ENCODE results near the gene IL11.

Gene IL11

DNA sequence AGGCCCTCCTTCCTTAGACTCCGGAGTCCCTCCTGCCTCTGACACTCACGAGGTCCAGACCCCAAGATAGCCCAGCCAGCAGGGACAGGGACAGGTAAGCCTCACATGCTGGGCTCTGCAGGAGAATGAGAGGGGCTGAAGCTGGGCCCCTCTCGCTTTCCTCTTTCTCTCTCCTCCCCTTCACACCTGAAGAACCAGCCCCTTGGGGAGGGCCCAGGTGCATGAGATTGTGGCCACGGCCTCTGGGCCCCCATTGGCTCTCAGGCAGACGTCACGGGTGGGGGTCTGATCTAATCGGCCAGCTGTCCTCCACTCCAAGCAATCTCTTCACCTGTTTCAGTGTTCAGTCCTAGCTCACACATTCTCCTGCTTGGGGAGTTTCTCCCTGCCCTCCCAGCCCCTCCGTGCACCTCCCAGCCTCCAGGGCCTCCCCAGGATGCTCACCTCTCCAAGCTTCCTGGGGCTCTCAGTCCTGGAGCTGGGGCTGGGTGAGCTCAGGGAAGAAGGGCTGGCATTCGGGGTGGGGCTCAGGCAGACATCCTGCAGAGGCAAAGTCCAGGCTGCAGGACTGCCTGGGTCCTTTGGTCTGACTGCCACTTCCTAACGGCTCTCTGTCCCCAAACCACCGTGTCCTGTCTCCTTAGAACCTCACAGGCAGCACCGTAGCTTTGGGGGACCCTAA, 47.9 kb downstream of the IL11 start:
- DNase-seq: no peak
- Histone ChIP-seq H3K4me2 (ENCODE audit: low read length) (no peak overlapping the region), H2BK15ac (replicated peaks; ENCODE audit: low read depth) (no peak overlapping the region), H3K79me2 (ENCODE audit: control insufficient read depth, insufficient read depth, low read length) (no peaks in the 10 kb centered on the region), H2BK120ac (ENCODE audit: low read depth, low read length) (no peak overlapping the region), H3K9ac (ENCODE audit: low read length) (no peak overlapping the region), H3K27me3 (ENCODE audit: insufficient read depth, low read length, poor library complexity) (no peaks in the 10 kb centered on the region), H3K27ac (ENCODE audit: low read depth, low read length) (no peak overlapping the region), H3K4me3 (ENCODE audit: low read length) (no peak overlapping the region), H4K5ac (ENCODE audit: low read length) (no peak overlapping the region), H2BK5ac (ENCODE audit: low read length) (no peak overlapping the region), H3K18ac (ENCODE audit: low read length) (no peak overlapping the region), H3K4me1 (ENCODE audit: control insufficient read depth, low read depth, low read length) (no peaks in the 10 kb centered on the region), H3K4ac (ENCODE audit: low read depth, low read length) (no peak overlapping the region), H2AK5ac (ENCODE audit: low read length) (no peak overlapping the region), H4K8ac (ENCODE audit: low read depth, low read length) (no peak overlapping the region), H3K56ac (ENCODE audit: low read length) (no peak overlapping the region), H3K23ac (ENCODE audit: low read length) (no peak overlapping the region), H3K79me1 (ENCODE audit: low read length) (no peaks in the 10 kb centered on the region), H3K36me3 (ENCODE audit: control insufficient read depth, insufficient read depth, low read length) (no peaks in the 10 kb centered on the region)
- no CpG with 5 or more reads among the region's 12 CpGs for whole genome bisulfite sequencing (ENCODE audit: extremely low coverage, insufficient coverage, low lambda C conversion rate)

DNA sequence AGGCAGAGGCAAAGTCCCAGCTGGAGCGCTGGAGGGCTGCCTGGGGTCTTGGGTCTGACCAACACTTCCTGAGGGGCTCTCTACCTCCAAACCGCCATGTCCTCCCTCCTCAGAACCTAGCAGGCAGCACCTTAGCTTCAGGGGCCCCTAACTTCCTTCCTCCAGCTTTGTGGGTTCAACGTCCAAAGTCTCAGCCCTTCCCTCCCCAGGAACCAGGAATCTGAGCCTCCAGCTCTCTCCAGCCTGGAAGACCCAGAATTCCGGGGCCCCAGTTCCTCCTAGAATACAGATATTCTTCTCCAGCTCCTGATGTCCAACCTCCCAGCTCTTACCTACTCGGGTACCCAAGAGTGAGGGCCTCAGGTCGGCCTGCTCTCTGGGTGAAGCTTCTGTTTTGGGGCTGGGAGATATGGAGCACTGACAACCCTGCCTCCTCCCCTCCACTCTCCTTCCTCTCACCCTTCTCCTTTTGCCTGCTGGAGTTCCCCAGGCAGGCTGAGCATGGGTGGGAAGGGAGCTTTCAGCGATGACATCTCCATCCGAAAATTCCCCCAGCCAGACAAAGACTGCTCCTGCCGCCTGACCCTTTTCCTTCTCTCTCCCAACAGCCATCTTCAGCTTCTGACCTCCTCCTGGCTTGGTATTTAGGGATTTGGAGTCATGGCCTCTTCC, 48.7 kb downstream of the IL11 start:
- Histone ChIP-seq H2BK15ac (replicated peaks; ENCODE audit: low read depth) (no peak overlapping the region), H3K4ac (ENCODE audit: low read depth, low read length) (no peak overlapping the region), H3K36me3 (ENCODE audit: control insufficient read depth, insufficient read depth, low read length) (no peaks in the 10 kb centered on the region), H3K27ac (ENCODE audit: low read depth, low read length) (no peak overlapping the region), H3K9ac (ENCODE audit: low read length) (no peak overlapping the region), H4K5ac (ENCODE audit: low read length) (no peak overlapping the region), H4K8ac (ENCODE audit: low read depth, low read length) (no peak overlapping the region), H3K27me3 (ENCODE audit: insufficient read depth, low read length, poor library complexity) (no peaks in the 10 kb centered on the region), H3K4me2 (ENCODE audit: low read length) (no peak overlapping the region), H3K56ac (ENCODE audit: low read length) (no peak overlapping the region), H3K23ac (ENCODE audit: low read length) (no peak overlapping the region), H3K79me2 (ENCODE audit: control insufficient read depth, insufficient read depth, low read length) (no peaks in the 10 kb centered on the region), H2AK5ac (ENCODE audit: low read length) (no peak overlapping the region), H2BK5ac (ENCODE audit: low read length) (no peak overlapping the region), H2BK120ac (ENCODE audit: low read depth, low read length) (no peak overlapping the region), H3K79me1 (ENCODE audit: low read length) (no peaks in the 10 kb centered on the region), H3K18ac (ENCODE audit: low read length) (no peak overlapping the region), H3K4me3 (ENCODE audit: low read length) (no peak overlapping the region), H3K4me1 (ENCODE audit: control insufficient read depth, low read depth, low read length) (no peaks in the 10 kb centered on the region)
- WGBS (ENCODE audit: extremely low coverage, insufficient coverage, low lambda C conversion rate): no CpG with 5 or more reads among the region's 9 CpGs
- DNase-seq: no peak

DNA sequence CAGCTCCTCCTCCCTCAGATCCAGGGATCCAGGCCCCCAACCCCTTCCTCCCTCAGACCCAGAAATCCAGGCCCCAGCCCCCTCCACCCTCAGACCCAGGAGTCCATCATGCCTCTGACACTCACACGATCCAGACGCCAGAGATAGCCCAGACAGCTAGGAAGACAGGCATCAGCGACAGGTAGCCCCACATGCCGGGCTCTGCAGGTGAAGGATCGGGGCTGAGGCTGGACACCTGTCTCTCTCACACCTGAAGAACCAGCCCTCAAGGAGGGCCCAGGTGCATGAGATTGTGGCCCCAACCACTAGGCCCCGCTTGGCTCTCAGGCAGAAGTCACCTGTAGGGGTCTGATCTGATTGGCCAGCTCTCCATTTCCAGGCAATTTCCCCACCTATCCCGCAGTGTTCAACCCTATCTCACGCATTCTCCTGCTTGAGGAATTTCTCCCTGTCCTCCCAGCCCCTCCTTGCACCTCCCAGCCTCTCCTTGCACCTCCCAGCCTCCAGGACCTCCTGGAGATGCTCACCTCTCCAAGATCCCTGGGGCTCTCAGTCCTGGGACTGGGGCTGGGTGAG, 49.3 kb downstream of the IL11 start:
- no peak overlapping the region for H3K56ac ChIP-seq (ENCODE audit: low read length)
- H3K4ac ChIP-seq (ENCODE audit: low read depth, low read length): no peak overlapping the region
- H3K27me3 ChIP-seq (ENCODE audit: insufficient read depth, low read length, poor library complexity): no peaks in the 10 kb centered on the region
- H3K4me3 ChIP-seq (ENCODE audit: low read length): no peak overlapping the region
- no peak overlapping the region for H2BK15ac ChIP-seq (replicated peaks; ENCODE audit: low read depth)
- WGBS (ENCODE audit: extremely low coverage, insufficient coverage, low lambda C conversion rate): no CpG with 5 or more reads among the region's 8 CpGs
- H3K23ac ChIP-seq (ENCODE audit: low read length): no peak overlapping the region
- no peaks in the 10 kb centered on the region for H3K79me1 ChIP-seq (ENCODE audit: low read length)
- H3K4me2 ChIP-seq (ENCODE audit: low read length): no peak overlapping the region
- no peak overlapping the region for H4K8ac ChIP-seq (ENCODE audit: low read depth, low read length)
- H4K5ac ChIP-seq (ENCODE audit: low read length): no peak overlapping the region
- H3K9ac ChIP-seq (ENCODE audit: low read length): no peak overlapping the region
- H2AK5ac ChIP-seq (ENCODE audit: low read length): no peak overlapping the region
- no peak for DNase-seq
- no peak overlapping the region for H2BK5ac ChIP-seq (ENCODE audit: low read length)
- no peak overlapping the region for H2BK120ac ChIP-seq (ENCODE audit: low read depth, low read length)
- no peak overlapping the region for H3K27ac ChIP-seq (ENCODE audit: low read depth, low read length)
- no peaks in the 10 kb centered on the region for H3K36me3 ChIP-seq (ENCODE audit: control insufficient read depth, insufficient read depth, low read length)
- H3K18ac ChIP-seq (ENCODE audit: low read length): no peak overlapping the region
- no peaks in the 10 kb centered on the region for H3K79me2 ChIP-seq (ENCODE audit: control insufficient read depth, insufficient read depth, low read length)
- H3K4me1 ChIP-seq (ENCODE audit: control insufficient read depth, low read depth, low read length): no peaks in the 10 kb centered on the region

DNA sequence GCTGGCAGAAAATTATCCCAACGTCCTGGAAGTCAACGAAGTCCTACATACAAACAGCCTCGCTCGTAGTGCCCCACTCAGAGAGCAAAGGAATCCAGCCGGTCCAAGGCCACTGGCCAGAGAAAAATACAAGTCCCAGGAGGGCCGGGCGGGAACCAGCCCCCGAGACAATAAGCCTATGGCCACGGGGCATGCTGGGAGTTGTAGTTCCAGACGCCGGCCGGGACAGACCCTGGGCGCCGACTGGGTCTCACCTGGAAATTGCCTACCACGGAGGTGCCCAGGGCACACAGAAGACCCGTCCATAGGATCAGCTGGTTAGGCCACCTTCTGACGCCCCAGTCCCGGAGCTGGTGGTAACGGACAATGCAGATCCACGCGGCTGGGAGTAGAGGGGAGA, 50.5 kb downstream of the IL11 start:
- H2BK120ac ChIP-seq (ENCODE audit: low read depth, low read length): no peak overlapping the region
- H3K4ac ChIP-seq (ENCODE audit: low read depth, low read length): no peak overlapping the region
- no peaks in the 10 kb centered on the region for H3K27me3 ChIP-seq (ENCODE audit: insufficient read depth, low read length, poor library complexity)
- H3K4me1 ChIP-seq (ENCODE audit: control insufficient read depth, low read depth, low read length): no peaks in the 10 kb centered on the region
- peak; percentile 90 for DNase-seq
- H3K18ac ChIP-seq (ENCODE audit: low read length): no peak overlapping the region
- H3K23ac ChIP-seq (ENCODE audit: low read length): no peak overlapping the region
- no peaks in the 10 kb centered on the region for H3K79me1 ChIP-seq (ENCODE audit: low read length)
- WGBS (ENCODE audit: extremely low coverage, insufficient coverage, low lambda C conversion rate): no CpG with 5 or more reads among the region's 21 CpGs
- peak overlapping the region; percentile 74 for H3K56ac ChIP-seq (ENCODE audit: low read length)
- H4K5ac ChIP-seq (ENCODE audit: low read length): no peak overlapping the region
- H3K36me3 ChIP-seq (ENCODE audit: control insufficient read depth, insufficient read depth, low read length): no peaks in the 10 kb centered on the region
- no peak overlapping the region for H2BK5ac ChIP-seq (ENCODE audit: low read length)
- H3K79me2 ChIP-seq (ENCODE audit: control insufficient read depth, insufficient read depth, low read length): no peaks in the 10 kb centered on the region
- no peak overlapping the region for H4K8ac ChIP-seq (ENCODE audit: low read depth, low read length)
- no peak overlapping the region for H3K4me3 ChIP-seq (ENCODE audit: low read length)
- H2AK5ac ChIP-seq (ENCODE audit: low read length): no peak overlapping the region
- H3K27ac ChIP-seq (ENCODE audit: low read depth, low read length): no peak overlapping the region
- no peak overlapping the region for H2BK15ac ChIP-seq (replicated peaks; ENCODE audit: low read depth)
- H3K9ac ChIP-seq (ENCODE audit: low read length): peak overlapping the region; percentile 35
- H3K4me2 ChIP-seq (ENCODE audit: low read length): peak overlapping the region; percentile 42

DNA sequence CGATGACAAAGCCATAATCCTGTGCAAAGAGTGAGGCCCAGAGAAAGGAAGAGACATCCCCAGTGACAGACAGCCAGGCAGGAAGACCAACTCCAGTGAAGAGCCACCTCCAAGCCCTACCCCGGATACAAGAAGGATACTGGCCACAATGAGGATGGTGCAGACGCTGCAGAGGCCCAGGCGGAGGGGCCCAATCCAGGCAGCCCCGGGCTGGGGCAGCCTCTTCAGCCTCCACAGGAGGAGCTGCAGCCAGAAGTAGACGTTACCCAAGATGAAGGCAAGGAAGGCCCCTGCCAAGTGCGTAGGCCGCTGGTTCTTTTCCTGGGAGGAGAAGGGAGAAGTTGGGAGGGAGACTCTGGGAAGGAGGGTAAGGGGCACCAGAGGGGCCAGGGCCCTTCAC, 53.6 kb downstream of the IL11 start:
- H3K27me3 ChIP-seq (ENCODE audit: insufficient read depth, low read length, poor library complexity): no peaks in the 10 kb centered on the region
- WGBS (ENCODE audit: extremely low coverage, insufficient coverage, low lambda C conversion rate): no CpG with 5 or more reads among the region's 8 CpGs
- H3K27ac ChIP-seq (ENCODE audit: low read depth, low read length): no peak overlapping the region

More for the DNA sequence above, 53.6 kb downstream of the IL11 start:
- Histone ChIP-seq H3K4ac (ENCODE audit: low read depth, low read length) (no peak overlapping the region), H2BK5ac (ENCODE audit: low read length) (no peak overlapping the region), H3K4me3 (ENCODE audit: low read length) (no peak overlapping the region), H3K36me3 (ENCODE audit: control insufficient read depth, insufficient read depth, low read length) (no peaks in the 10 kb centered on the region), H3K18ac (ENCODE audit: low read length) (no peak overlapping the region), H3K4me1 (ENCODE audit: control insufficient read depth, low read depth, low read length) (no peaks in the 10 kb centered on the region), H3K9ac (ENCODE audit: low read length) (no peak overlapping the region), H3K56ac (ENCODE audit: low read length) (no peak overlapping the region), H2BK15ac (replicated peaks; ENCODE audit: low read depth) (no peak overlapping the region), H3K79me2 (ENCODE audit: control insufficient read depth, insufficient read depth, low read length) (no peaks in the 10 kb centered on the region), H2AK5ac (ENCODE audit: low read length) (no peak overlapping the region), H3K4me2 (ENCODE audit: low read length) (no peak overlapping the region), H4K8ac (ENCODE audit: low read depth, low read length) (no peak overlapping the region), H4K5ac (ENCODE audit: low read length) (no peak overlapping the region), H2BK120ac (ENCODE audit: low read depth, low read length) (no peak overlapping the region), H3K79me1 (ENCODE audit: low read length) (no peaks in the 10 kb centered on the region), H3K23ac (ENCODE audit: low read length) (no peak overlapping the region)
- no peak for DNase-seq

Measured in mesendoderm (in vitro differentiated cells).